ACHN (cell line): Measurements from ENCODE around the gene SAG.

Experiments used
- DNase-seq: peaks from one replicate; pipeline ENCODE4 v3.0.0-alpha.2; 2015
- in situ Hi-C: cut with HindIII; loops from 2 replicates; pipeline ENCODE4 v1.10.0; 2017; ENCODE audit warnings: low sequenced_read_pairs, low pct_ligation_motif_present, low pct_unique_long_range_greater_than_20kb

SAG gene

DNA sequence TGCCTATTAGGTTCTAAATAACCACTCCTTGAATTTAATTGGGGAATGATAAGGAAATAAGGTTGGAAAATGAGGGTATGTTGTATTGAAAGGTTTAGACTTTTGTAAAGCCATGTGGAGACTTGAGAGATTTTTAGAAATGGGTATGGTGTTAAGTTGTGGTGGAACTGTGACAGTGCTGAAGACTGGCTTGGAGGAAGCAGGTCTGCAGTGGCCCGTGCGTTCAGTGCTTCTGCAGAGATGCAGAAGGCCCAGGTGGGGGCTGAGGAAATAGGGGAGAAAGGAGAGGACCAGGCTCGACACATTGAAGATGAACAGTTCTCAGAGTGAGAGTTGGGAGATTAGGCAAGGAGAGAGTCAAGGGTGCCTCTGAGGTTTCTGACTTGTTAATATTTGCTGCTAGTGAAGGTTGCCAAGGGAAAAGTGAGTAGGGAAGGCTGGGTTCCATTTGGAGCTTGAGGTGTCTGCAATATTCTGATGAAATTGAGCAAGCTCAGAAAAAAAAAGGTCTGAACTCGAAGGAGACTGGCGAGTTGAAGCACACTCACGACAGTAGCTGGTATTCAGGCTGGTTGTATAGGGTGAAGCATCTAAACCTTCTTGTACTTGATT, 25.5 kb upstream of the SAG start:
- in situ Hi-C loops, result no loop called here
- no peak for DNase-seq

GRCh38 chr2:233285921-233286320, 21.7 kb upstream of the SAG start:
- in situ Hi-C loops, result no loop called here
- no peak for DNase-seq

DNA sequence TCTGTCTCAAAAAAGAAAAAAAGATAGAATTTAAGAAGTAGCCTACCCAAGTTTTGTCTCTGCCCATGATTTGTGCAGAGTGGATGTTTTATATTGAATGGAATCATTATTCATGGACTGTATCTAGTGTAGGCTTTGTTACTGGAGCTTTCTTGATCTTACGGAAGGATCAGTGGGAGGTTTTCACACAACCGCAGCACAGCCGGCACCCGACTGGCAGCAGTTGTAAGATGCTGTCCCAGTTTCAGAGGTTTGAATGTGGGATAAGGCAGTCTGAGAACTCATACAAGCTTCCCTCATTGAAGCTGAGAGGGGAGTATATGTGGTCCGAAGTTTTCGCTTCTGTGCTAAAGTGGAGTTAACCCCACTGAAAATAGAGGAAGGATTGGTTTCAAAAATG, 19.7 kb upstream of the SAG start:
- DNase-seq, result no peak
- in situ Hi-C loops, result no loop called here

- in situ Hi-C loops, result no loop called here
- DNase-seq, result no peak
These were observed 19.0 kb upstream of the SAG start for GRCh38 chr2:233288663-233289062.

DNA sequence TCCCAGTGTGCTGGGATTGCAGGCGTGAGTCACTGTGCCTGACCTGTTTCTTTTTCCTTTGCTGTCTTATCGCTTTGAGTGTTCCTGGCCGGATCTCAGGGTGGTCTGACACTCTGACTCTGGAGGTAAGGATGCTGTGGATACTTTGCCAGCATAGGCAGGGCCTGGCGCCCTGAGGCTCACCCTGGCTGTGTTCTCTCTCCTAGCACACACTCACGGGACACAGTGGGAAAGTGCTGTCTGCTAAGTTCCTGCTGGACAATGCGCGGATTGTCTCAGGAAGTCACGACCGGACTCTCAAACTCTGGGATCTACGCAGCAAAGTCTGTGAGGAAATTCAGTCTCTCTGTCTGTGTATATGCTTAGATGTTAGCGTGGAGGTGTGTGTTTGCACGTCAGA, 18.0 kb upstream of the SAG start:
- in situ Hi-C loops, result no loop called here

GRCh38 chr2:233290051-233290845, 17.4 kb upstream of the SAG start:
- DNase-seq, result no peak
- in situ Hi-C loops, result no loop called here

More for the DNA sequence above, 18.0 kb upstream of the SAG start:
- no peak for DNase-seq

- in situ Hi-C loops, result no loop called here
- DNase-seq, result no peak
These were observed 11.7 kb upstream of the SAG start for GRCh38 chr2:233295891-233296290.

DNA sequence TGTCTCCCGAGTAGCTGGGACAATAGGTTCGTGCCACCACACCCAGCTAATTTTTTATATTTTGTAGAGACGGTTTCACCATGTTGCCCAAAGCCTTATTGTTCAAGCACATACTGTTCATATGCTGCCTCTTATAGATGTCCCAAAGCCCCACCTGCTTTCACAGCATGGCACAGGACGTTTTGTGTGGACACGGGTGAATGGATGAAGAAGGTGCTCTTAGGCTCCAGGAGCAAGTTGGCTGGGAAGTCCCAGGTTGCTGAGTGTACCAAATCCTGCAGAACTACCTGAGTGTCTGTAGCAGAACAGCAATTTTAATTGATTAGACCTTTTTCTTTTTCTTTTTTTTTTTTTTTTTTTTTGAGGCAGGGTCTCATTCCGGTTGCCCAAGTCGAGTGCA, 10.5 kb upstream of the SAG start:
- no peak for DNase-seq
- in situ Hi-C loops, result no loop called here

DNA sequence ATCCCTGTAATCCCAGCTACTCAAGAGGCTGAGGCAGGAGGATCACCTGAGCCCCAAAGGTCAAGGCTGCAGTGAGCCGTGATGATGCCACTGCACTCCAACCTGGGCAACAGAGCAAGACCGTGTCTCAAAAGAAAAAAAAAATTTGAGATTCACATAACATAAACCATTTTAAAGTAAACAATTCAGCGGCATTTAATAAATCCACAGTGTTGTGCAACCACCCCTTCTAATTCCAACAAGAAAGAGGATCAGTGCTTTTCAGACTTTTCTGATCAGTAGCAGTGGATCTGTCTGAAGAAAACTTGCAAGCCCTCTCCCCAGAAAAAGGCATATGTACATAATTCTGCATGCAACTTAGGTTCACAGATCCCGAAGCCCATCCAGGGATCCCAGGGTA, 7.2 kb upstream of the SAG start:
- in situ Hi-C loops, result no loop called here
- no peak for DNase-seq

GRCh38 chr2:233301248-233301647, 6.4 kb upstream of the SAG start:
- DNase-seq, result no peak
- in situ Hi-C loops, result no loop called here

GRCh38 chr2:233301811-233302210, 5.8 kb upstream of the SAG start:
- in situ Hi-C loops, result no loop called here
- DNase-seq, result no peak

DNA sequence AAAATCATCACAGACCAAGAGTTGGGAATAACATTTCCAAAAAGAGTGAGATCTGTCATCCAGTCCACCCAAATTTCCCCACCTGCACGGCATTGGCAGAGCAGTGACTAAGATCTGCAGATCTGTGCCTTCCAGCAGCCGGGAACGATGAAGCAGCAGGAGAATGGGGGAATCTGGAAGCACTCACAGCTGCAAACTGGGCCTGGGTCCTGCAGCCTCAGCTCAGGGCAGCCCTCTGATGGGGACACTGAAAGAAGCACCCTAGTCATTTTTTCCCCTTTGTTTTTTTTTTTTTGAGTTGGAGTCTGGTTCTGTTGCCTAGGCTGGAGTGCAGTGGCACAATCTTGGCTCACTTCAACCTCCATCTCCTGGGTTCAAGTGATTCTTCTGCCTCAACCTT, 4.4 kb upstream of the SAG start:
- in situ Hi-C loops, result no loop called here

GRCh38 chr2:233311241-233311926, 3.8 kb downstream of the SAG start:
- in situ Hi-C loops, result no loop called here
- DNase-seq, result no peak

More for the DNA sequence above, 4.4 kb upstream of the SAG start:
- DNase-seq, result no peak

GRCh38 chr2:233312874-233313273, 5.3 kb downstream of the SAG start:
- in situ Hi-C loops, result no loop called here

DNA sequence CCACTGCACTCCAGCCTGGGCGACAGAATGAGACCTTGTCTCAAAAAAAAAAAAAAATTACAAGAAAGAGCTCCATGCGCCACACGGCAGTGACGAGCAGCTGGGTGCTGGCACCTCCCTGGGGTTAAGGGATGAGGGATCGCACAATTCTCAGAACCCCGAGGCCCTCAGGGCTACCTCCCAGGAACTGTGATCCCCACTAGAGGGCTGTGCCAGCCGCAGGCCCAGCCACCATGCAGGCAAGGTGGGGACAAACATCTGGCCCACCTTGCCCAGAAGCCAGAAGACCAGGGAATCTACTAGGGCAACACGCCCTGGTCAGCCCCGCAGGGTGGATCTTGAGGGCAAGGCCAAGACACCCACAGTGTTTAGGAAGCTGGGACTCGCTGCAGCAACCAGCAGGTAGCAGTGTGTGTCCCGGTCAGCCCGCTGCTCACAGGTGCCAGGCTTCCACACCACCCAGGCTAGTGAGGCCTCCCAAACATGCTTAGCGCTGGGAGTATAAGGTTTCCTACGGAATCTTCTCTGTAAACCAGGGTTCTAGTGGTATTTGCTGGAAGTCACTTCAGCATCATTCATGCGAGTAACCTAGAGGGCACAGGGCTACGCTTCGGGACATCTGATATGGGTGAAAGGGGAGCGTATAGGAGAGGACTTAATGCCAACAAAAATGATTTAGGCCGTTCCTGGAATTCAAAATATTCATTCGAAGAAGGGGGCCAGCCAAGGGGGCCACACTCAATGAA, 6.7 kb downstream of the SAG start:
- in situ Hi-C loops, result no loop called here
- DNase-seq, result no peak

More at GRCh38 chr2:233312874-233313273, 5.3 kb downstream of the SAG start:
- DNase-seq, result no peak

DNA sequence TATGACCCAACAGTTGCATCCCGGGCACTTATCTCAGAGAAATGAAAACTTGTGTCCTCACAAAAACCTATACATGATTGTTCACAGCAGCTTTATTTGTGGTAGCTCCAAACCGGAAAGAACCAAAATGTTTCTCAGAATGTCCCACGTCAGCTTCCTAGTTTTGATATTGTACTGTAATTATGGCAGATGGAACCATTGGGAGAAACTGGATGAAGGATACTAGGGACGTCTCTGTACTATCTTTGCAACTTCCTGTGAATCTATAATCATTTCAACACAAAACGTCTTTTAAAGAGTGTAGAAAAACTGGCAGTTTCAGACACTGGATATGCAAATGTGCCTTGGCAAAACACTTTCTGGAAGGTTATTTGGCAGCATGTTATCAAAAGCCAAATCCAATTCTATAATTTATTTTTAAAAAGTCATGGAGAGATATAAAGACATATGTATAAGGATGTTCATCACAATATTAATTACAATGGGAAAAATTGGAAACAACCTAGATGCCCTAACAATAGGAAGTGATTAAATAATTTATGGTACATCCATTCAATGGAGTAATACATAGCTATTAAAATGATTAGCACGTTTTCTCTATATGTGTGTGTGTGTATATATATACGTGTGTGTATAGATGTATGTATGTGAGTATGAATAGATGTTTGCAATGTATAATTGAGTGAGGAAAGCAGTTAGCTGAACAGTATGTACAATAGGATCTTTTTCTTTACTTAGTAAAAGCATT, 9.8 kb downstream of the SAG start:
- DNase-seq, result no peak
- in situ Hi-C loops, result no loop called here

- no peak for DNase-seq
- in situ Hi-C loops, result no loop called here
These were observed 11.6 kb downstream of the SAG start for GRCh38 chr2:233319256-233319655.

- DNase-seq, result no peak
- in situ Hi-C loops, result no loop called here
These were observed 12.9 kb downstream of the SAG start for GRCh38 chr2:233320470-233320869.
